ENCODE data around the gene ZBTB48.

DNA sequence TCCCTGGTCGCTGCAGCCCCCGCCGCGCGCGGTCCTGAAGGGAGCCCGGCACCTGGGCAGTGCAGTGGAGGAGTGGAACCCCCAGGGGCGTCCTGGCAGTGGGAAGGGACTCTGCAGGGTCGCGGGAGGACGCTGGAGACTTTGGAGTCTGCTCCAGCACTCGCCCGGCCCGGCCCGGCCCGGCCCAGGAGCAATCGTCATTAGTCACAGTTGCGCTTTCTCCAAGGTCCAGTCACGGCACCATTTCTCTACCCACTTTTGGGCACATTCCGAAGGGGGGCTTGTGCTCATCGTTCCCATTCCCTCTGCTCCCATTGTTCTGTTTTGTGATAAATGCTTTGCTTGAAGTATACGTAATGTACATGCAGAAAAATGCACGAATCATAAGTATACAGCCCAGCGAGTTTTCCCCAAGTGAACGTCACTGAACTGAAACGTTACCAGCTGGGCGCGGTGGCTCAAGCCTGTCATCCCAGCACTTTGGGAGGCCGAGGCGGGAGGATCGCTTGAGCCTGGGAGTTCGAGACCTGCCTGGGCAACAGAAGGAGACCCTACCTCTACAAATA is 45.9 kb downstream of the ZBTB48 start:
- TF ChIP-seq CTCF (IDR thresholded peaks at IDR 0.05; ENCODE audit: low read length) (no peak), EZH2phosphoT487 (IDR thresholded peaks at IDR 0.05; ENCODE audit: low read length) (no peak)

All from MM.1S (cell line).